GM11168 (cell line): ENCODE results near the gene ADAMTS12.

Experiments
- in situ Hi-C: fragments of 300-500 bp; cut with MboI; formaldehyde crosslinking; loops from one replicate; pipeline ENCODE4 v1.12.0; 2022; ENCODE audit warnings: low sequenced_read_pairs; ENCODE audit not compliant: unreplicated experiment

ADAMTS12 gene

DNA sequence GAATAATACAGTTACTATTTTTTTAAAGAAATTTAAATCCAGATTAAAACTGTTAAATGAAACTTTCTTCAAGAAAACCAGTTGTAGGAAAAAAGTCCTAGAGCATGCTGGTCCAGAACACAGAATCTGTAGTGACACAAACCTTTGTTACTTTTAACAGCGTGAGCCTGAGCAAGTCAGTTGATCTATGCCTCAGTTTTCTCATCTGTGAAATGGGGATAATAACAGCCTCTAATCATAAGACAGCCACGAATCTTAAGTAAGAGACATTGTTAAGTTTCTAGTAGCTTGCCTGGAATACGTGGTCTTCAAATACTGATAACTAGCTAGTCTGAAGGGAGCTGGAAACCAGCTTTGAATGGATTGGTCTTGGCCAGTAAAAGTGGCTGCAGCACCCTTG is 158.6 kb downstream of the ADAMTS12 start:
- in situ Hi-C loops: no loop called here

DNA sequence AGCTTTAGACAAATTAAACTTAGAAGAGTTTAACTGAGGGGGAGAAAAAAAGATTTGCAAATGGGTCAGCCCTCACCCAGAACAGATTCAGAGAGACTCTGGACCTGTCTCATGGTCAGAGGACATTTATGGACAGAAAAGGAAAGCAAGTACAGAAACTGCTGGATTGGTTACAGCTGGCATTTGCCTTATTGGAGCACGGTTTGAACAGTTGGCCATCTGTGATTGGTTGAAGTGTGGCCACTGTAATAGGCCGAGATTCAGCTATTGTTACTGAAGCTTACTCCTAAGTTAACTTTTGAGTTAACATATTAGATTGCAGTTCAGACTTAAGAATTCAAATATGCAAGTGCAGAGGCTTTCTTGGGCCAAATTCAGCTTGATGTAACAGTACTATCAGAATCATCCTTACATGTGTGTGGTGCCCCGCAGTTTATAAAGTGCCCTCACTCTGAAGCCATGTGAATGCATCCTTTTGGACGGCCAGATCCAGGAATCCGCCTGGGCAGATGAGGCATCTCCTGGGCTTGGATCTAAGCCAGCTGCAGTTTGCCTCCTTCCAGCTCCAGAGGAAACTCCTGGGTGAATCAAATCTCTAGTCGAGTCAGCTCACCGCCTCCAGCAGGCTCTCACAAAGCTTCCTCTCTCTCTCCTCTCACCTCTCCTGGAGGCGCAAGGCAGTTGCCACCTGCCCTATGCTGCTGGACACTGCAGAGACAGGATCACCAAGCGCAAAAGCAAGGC is 165.2 kb downstream of the ADAMTS12 start:
- in situ Hi-C loops: no loop called here

DNA sequence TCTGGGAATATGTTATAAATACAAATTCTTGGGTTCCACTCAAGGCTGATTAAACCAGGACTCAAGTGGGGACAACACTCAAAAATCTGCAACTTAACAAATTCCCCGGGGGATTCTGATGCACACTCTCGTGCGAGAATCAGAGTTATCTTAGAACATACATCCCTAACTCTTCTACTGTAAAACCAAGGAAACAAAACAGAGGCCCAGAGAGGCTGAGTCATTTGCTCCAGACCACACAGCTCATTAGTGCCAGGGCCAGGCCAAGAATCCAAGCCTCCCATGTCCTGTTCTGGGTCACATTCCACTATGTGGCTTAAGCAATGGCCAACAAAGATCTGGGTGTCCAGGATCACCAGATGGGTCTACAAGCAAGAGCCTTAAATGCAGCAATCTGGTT is 166.0 kb downstream of the ADAMTS12 start:
- in situ Hi-C loops: no loop called here

DNA sequence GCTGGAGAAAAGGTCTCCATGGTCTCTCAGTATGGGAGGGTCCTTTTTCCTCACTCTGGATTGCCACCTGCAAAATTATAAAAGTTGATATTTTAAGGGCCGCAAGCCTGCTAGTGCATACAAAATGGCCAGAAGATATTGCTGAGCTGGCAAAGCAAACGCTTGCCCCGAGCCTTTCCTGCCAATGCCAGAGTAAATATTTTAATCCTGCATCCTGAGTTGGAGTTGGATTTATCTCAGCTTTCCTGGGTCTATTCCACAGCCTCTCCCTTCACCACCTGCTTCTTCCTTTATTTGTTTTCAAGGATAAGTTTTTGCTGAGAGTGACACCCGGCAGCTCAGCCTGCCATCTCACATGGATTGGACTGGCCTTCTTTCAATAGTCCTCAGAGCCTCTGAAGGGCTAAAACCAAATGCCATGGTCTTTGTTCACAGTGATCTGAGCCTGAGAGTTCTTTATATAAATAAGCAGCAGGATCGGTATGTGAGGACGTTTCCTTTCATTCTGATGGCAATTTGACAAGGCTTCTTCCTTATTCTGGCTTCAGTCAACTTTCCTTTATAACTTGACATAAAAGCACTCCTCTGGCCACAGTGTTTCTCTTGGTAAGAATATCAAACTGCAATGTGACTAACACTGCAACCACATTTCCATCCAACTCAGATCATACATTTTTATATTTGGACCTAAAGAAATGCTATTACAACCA is 170.1 kb downstream of the ADAMTS12 start:
- in situ Hi-C loops: no loop called here

DNA sequence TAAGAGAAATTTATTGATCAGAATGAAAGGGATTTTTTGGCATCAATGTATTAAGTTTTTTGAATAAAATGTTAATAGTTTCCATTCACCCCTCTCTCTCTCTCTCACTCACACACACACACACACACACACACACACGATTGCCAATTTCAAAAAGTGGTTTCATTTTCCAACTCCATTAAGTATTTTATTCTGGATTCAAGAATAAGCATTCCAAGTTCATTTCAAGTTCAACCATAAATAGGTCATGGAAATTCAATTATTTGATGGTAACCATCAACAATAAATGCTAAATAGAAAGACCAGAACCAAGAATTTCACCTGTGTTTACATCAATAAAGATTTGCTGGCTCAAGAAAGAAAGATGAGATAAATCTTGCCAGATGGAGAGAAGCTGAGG is 171.6 kb downstream of the ADAMTS12 start:
- in situ Hi-C loops: no loop called here

DNA sequence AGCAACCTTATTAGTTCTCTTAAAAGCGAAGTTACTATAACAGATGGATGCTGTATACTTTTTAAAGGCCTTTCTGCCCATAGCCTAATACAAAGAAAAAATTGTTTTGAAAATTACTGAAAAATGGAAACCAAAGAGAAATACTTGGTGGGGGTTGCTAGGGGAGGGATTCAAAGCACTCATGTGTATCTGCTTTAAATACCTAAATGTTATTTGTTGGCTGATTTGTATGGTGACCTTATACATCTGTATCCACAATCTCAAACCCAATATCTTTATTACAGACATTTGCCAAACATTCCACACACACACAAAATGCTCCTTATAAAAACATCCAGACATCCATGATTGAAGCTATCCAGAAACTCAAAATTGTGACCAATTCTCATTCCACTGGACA is 172.0 kb downstream of the ADAMTS12 start:
- in situ Hi-C loops: no loop called here

DNA sequence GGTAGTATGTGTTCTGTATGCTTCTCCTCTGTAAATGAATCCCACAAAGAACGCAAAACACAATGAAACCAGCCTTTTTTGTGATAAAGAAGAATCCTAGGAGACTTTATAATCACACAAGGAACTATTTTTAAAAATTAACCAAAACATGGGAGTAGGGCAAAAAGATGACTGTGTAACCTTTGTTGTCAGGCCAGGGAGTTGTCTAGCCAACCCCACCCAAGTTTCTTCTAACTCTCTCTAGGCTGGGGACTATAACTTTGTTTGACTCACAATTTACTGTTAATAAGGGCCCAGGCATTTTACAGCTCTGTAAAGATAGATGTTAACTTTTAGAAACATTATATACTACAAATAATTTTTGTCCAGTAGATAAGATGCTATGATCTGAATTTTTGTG is 176.1 kb downstream of the ADAMTS12 start:
- in situ Hi-C loops: no loop called here

DNA sequence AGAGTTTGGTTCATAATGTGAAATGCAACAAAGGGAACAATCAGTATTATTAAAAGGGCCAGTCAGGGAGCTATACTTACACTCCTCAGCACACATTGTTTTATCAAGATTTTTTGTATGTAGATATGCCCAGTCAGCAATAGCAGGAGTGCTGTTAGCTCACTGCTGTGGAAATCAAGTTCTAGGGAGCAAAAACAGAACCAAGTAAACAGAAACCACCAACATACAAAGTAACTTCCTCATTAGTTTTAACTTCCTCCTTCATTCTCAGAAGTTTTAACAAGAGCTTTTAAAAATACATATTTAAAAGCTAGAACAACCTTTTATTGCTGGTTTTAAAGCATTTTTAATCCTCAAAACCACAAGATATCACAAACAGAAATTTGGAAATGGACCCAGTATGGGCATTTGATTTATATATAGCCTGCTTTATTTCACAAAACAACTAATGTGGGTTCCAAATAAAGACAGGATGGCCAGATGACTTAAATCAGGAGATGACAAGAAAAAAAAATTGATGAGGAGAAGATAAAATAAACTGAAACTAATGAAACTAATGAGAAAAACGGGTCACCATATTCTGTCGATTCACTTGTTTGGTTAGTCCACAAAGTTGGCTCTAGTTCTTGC is 178.5 kb downstream of the ADAMTS12 start:
- in situ Hi-C loops: no loop called here

DNA sequence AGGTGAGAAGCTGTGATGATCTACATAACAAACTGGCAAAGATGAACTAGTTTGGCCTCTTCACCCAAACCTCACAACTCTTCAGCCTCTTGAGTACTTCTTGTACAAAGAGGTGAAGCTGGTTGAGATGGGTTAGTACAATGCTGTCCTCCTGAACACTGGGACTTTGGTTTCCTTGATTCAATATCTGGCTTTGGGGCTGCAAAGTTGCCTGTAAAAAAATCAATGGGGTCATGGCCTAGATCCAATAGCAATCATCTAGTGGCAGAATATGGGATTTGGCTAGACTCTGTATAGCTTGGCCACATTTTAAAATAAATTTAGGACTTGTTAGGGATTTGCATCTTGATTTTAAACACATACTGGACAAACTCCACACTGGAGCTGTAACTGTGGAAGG is 179.1 kb downstream of the ADAMTS12 start:
- in situ Hi-C loops: no loop called here

DNA sequence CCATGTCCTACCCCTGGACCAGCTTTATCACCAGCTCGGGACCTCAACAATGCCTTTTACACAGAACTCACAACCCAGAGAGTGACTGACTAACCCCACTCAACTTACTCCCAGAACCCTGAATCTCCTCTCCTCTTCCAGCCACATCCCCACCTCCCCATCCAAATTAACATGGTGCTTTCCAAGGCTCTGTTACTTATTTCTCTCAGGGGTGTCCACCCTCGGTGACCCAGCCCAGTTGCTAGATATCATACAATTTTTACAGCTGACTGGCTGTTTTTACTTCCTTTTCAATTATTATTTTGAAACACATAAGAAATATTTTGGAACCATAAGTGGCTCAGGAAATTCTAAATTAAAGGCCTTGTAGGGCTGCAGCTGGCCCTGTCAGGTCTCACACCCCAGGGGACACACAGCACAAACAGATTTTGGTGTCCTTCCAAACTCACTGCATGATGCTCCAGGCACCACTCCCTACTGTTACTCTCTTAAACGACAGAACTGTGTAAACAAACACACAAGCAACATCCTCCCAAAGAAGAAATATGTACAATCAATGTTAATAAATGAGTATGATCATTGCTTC is 180.6 kb downstream of the ADAMTS12 start:
- in situ Hi-C loops: no loop called here

DNA sequence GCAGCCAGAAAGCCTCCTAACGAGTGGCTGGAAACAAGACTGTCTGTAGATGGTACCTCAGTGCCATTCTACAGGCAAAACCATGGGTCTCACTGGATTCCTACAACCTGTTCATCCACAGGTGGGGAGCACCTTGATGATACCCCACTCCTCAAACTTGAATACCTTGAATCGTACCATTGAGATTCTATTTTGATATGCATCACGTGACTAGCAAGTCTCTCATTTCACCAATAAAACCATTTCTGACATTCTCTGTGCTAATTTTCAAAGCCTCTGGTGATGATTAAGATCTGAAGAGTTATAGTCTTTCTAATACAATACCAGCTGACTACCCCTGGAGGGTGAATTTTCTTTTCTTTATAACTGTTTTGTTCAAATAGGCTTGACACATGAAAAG is 188.9 kb downstream of the ADAMTS12 start:
- in situ Hi-C loops: no loop called here

DNA sequence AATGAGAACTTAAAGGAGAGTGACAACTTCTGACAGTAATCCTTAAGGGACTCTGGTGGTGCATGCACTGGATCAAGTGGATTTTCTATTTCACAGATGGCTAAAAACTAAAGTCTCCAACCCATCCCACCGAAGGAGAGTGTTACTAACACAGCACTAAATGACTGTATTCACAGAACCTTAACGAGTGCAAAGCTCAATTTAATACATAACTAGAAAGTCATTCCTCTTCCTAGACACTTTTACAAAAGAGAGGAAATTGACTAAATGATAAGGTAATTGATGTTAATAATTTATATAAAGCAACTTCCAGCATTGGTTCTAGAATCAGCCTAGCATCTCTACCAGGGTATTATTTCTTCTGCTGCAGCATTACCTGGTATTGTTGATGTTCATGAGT is 189.8 kb downstream of the ADAMTS12 start:
- in situ Hi-C loops: no loop called here

DNA sequence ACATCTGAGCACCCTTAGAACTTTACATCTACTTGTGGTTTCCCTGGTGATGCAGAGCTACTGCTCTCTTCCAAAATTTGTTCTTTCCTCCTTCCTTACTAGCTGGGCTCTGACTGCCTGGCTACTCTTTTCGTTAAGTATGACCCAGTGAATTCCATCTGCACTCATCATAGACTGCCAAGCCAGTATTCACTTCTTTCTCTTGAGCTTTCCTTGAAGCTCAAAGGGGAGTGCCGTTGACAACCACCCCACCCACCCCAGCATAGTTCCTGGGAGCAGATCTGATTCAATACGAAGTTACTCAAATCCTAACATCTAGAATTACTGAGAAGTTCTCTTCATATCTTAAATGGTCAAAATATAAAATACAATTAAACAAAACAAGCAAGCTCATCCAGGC is 190.5 kb downstream of the ADAMTS12 start:
- in situ Hi-C loops: no loop called here

DNA sequence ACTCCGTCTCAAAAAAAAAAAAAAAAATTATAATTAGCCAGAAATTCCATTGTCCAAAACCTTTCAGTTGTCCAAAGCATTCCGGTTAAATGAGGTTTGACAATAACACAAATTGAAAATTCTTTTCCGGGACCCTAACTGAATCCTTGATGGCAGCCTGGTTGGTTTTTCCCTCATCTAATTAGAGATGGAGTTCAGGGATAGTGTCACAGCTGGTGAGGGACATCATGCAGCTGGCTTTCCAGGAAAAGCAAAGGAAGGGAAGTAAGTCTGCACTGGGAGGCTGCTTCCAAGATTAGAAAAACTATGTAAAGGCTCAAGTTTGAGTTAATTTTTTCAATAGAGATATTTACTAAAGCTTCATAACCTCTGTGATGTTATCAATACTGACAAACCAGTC is 195.4 kb downstream of the ADAMTS12 start:
- in situ Hi-C loops: no loop called here

DNA sequence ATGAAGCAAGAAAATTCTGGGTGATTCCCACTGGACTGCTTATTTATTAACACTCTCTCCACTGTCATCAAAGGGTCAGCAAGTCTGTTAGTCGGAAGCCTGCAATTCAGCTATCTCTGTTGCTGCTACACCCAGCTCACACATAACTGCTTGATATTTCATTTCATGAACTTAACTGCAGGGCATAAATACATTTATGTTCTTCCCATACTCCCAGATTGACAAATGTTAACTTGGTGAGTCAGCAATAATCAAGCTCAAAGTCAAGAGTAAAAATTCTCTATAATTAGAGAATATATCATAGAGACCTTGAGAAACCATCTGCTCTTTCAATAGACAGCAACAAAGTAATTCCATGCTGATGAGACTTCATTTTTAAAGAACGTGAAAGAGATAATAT is 198.8 kb downstream of the ADAMTS12 start:
- in situ Hi-C loops: no loop called here

DNA sequence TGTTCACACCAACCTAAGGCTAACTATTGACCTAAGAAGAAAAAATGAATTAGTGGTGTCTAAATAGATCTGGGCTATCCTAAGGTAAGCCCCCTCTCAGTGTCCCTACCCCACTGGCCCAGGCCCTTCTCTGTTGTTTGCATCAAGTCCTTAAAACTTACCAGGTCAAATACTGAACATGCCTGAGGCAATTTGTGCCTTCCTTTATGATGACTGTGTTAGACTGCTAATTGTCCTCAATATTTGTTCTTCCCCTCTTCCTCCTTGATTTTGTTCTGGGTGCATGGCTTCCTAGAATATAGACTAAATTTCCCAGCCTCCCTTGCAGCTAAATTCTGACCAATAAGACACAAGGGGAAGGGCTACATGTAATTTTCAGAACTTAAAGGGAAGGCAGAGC is 199.9 kb downstream of the ADAMTS12 start:
- in situ Hi-C loops: no loop called here

DNA sequence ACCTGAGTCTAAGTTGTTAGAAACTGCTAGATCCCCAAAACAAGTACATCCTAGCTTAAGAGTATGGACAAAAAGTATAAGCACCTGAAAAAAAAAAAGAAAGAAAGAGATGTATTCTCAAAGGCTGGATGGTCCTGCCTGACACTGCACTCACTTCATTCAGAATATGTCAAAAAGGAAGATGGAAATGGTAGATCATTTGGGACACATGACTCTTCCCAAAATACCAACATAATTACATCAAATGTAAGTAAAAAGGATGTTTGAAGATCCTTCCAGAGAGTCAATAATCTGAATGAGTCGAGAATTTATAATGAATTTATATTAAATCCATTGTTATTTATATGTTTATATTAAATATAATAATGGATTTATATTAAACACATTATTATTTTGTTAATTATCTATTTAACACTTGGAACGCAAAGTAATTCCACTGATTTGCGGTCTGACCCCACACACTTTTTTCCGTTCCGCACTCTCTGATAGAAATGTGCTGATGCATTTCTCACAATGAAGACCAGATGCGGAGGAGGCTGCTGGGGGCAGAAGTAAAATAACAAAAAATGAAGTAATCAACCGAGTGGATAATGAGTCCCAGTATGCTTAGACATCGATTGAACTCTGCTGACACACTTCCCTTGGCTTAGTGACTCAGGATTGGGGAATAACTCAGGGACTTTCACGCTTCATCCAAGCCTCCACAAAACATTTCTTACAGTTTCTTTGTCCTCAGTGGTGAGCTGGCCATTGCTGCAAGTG is 201.2 kb downstream of the ADAMTS12 start:
- in situ Hi-C loops: no loop called here

DNA sequence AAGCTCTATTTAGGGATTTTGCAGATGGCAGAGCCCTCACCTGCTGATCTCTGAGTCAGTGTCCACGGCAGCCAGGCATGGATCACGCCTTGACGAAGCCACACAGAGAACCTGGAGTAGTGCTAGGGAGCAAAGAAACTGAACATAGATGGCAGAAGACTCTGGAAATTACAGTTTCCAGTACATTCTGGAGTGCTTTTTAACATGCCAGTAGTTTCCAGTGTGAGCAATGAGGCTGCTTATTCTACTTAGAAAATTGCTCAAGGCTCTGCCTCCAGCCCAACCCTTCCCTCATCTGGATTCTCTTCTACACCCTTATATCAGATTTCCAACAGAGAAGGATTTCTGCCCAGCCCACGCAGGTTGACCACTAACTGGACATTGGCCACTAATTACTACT is 203.3 kb downstream of the ADAMTS12 start:
- in situ Hi-C loops: no loop called here

DNA sequence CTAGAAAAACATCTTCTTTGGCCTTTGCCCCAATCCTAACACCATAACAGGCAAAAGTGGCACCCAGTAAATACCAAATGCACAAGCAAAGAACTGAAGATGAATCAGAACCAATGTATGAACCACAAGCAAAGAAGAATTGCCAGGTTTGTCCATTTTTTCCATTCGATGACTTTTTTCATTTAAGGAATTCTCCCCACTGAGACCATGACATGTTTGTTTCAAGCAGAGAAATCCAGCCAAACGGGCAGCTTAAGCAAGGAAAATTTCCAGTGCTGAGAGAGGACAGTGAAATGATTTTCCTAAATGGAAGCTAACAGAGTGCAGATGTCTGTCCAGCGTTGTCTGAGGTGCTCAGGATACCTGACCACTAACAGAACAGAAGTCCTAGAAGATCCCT is 203.7 kb downstream of the ADAMTS12 start:
- in situ Hi-C loops: no loop called here
